Measurements from ENCODE around the gene GNAQ. TPM values are rescaled to one million over a fixed set of nuclear protein-coding genes. Genes with fewer than 3 reads are reported as not detected.
"Not testable (repeated sequence)": the region's sequence is repeated elsewhere in the genome, so short reads cannot be mapped to it uniquely, and the experiment has no call there.

GNAQ gene
- total RNA-seq, 1 donor from 2014 or later, result 35.4 TPM

GRCh38 chr9:77882294-77882693 is 149.3 kb downstream of the GNAQ start:
- Histone ChIP-seq H3K27me3 (ENCODE audit: control insufficient read depth, insufficient read depth, low read length) (no peaks in the 10 kb centered on the region), H3K36me3 (ENCODE audit: control insufficient read depth, insufficient read depth, low read length) (no peaks in the 10 kb centered on the region), H3K4me3 (ENCODE audit: low read depth, low read length) (no peak overlapping the region)
- DNase-seq (ENCODE audit: low read depth), result no peak
- no peak for TF ChIP-seq CTCF (IDR thresholded peaks at IDR 0.05; ENCODE audit: insufficient read depth, low read length, poor library complexity, severe bottlenecking)

GRCh38 chr9:77881634-77882033 is 150.0 kb downstream of the GNAQ start:
- H3K27me3 ChIP-seq (ENCODE audit: control insufficient read depth, insufficient read depth, low read length); H3K4me3 ChIP-seq (ENCODE audit: low read depth, low read length); DNase-seq (ENCODE audit: low read depth): not testable (repeated sequence)

GRCh38 chr9:77881111-77881510 is 150.5 kb downstream of the GNAQ start:
- Histone ChIP-seq H3K36me3 (ENCODE audit: control insufficient read depth, insufficient read depth, low read length) (no peaks in the 10 kb centered on the region), H3K4me3 (ENCODE audit: low read depth, low read length) (no peak overlapping the region), H3K27me3 (ENCODE audit: control insufficient read depth, insufficient read depth, low read length) (no peaks in the 10 kb centered on the region)
- no peak for TF ChIP-seq CTCF (IDR thresholded peaks at IDR 0.05; ENCODE audit: insufficient read depth, low read length, poor library complexity, severe bottlenecking)
- no peak for DNase-seq (ENCODE audit: low read depth)

More at GRCh38 chr9:77881634-77882033, 150.0 kb downstream of the GNAQ start:
- H3K36me3 ChIP-seq (ENCODE audit: control insufficient read depth, insufficient read depth, low read length), result not testable (repeated sequence)

- no peak for TF ChIP-seq CTCF (IDR thresholded peaks at IDR 0.05; ENCODE audit: insufficient read depth, low read length, poor library complexity, severe bottlenecking)
- no peak for DNase-seq (ENCODE audit: low read depth)
- no peak overlapping the region for H3K4me3 ChIP-seq (ENCODE audit: low read depth, low read length)
- H3K27me3 ChIP-seq (ENCODE audit: control insufficient read depth, insufficient read depth, low read length), result no peaks in the 10 kb centered on the region
- H3K36me3 ChIP-seq (ENCODE audit: control insufficient read depth, insufficient read depth, low read length), result no peaks in the 10 kb centered on the region
Observed at GRCh38 chr9:77879437-77879943, 152.1 kb downstream of the GNAQ start.

- DNase-seq (ENCODE audit: low read depth); H3K27me3 ChIP-seq (ENCODE audit: control insufficient read depth, insufficient read depth, low read length); H3K36me3 ChIP-seq (ENCODE audit: control insufficient read depth, insufficient read depth, low read length); H3K4me3 ChIP-seq (ENCODE audit: low read depth, low read length): not testable (repeated sequence)
Observed at GRCh38 chr9:77878793-77879192, 152.8 kb downstream of the GNAQ start.

- H3K4me3 ChIP-seq (ENCODE audit: low read depth, low read length), result no peak overlapping the region
- DNase-seq (ENCODE audit: low read depth), result no peak
- no peaks in the 10 kb centered on the region for H3K36me3 ChIP-seq (ENCODE audit: control insufficient read depth, insufficient read depth, low read length)
- no peaks in the 10 kb centered on the region for H3K27me3 ChIP-seq (ENCODE audit: control insufficient read depth, insufficient read depth, low read length)
- TF ChIP-seq CTCF (IDR thresholded peaks at IDR 0.05; ENCODE audit: insufficient read depth, low read length, poor library complexity, severe bottlenecking), result no peak
Observed at GRCh38 chr9:77877976-77878375, 153.6 kb downstream of the GNAQ start.

GRCh38 chr9:77876590-77876989 is 155.0 kb downstream of the GNAQ start:
- no peaks in the 10 kb centered on the region for H3K27me3 ChIP-seq (ENCODE audit: control insufficient read depth, insufficient read depth, low read length)

More at GRCh38 chr9:77876590-77876989, 155.0 kb downstream of the GNAQ start:
- TF ChIP-seq CTCF (IDR thresholded peaks at IDR 0.05; ENCODE audit: insufficient read depth, low read length, poor library complexity, severe bottlenecking), result no peak
- Histone ChIP-seq H3K36me3 (ENCODE audit: control insufficient read depth, insufficient read depth, low read length) (no peaks in the 10 kb centered on the region), H3K4me3 (ENCODE audit: low read depth, low read length) (no peak overlapping the region)
- DNase-seq (ENCODE audit: low read depth), result no peak

Measured in kidney epithelial cell (primary cell).